HepG2 (cell line): Measurements from ENCODE around the gene CEBPG. TPM values are rescaled to one million over a fixed set of nuclear protein-coding genes. Genes with fewer than 3 reads are reported as not detected.

Experiments
- ATAC-seq: fragments of 200-7000 bp; cut with Tn5 transposase; 3 replicates; pipeline ENCODE4 v1.9.1; 2020; ENCODE audit warnings: mild to moderate bottlenecking, moderate library complexity
- BruUV-seq: library from RNA; stranded (reverse); fragments of 400-500 nt; replicated peaks from 2 replicates; lab custom pipeline; 2021; lab: Mats Ljungman, UMichigan
- CTCF ChIA-PET: fragments of 300-600 bp; formaldehyde crosslinking; extraction: SDS; loops from one replicate; lab custom pipeline; 2021; ENCODE audit warnings: low total read pairs, inconsistent platforms, low intra/inter-chr PET ratio; lab: Yijun Ruan, JAX
- POLR2A ChIA-PET: fragments of 350-600 bp; sonication (Branson Sonifier 250); formaldehyde crosslinking; loops from one replicate; lab custom pipeline; 2020; ENCODE audit warnings: antibody characterized with exemption, inconsistent platforms; lab: Yijun Ruan, JAX
- DNase-seq: peaks from one replicate; pipeline ENCODE4 v3.0.0-alpha.2; 2015; ENCODE audit warnings: low spot score
- FAIRE-seq: peaks from 3 replicates; lab custom pipeline; 2011; peaks lifted over from hg19 to GRCh38; lab: Jason Lieb, UNC
- H2AFZ ChIP-seq: one replicate; pipeline ENCODE4 v1.6.1; 2011; ENCODE audit warnings: low read length, inconsistent platforms
- H3K27ac ChIP-seq: fragments of 300-600 bp; 3 replicates; pipeline ENCODE4 v1.8.0; 2011; ENCODE audit warnings: mixed run types, mild to moderate bottlenecking, mixed read lengths, low read length, inconsistent platforms; ENCODE audit not compliant: insufficient read depth; ENCODE audit errors: extremely low read length
- H3K27me3 ChIP-seq, 2 experiments: fragments of 200-600 bp in 1 of 2; 2 replicates in 1 of 2; 3 replicates in 1 of 2; pipeline versions ENCODE4 v1.6.0 to v1.8.0; 2011; ENCODE audit warnings: low read length in 2 of 2, mild to moderate bottlenecking in 2 of 2, moderate library complexity in 2 of 2, inconsistent platforms in 1 of 2; ENCODE audit not compliant: insufficient read depth in 2 of 2, control insufficient read depth in 1 of 2
- H3K36me3 ChIP-seq, 2 experiments: fragments of 200-600 bp in 1 of 2; replicated peaks in 1 of 2; 2 replicates in 1 of 2; 3 replicates in 1 of 2; pipeline versions ENCODE4 v1.5.1 to v1.8.0; 2011; ENCODE audit warnings: low read length in 2 of 2, inconsistent platforms in 1 of 2; ENCODE audit not compliant: insufficient read depth in 2 of 2, control insufficient read depth in 1 of 2
- H3K4me1 ChIP-seq: 2 replicates; pipeline ENCODE4 v1.5.1; 2012; ENCODE audit warnings: low read length, inconsistent platforms; ENCODE audit not compliant: insufficient read depth
- H3K4me2 ChIP-seq: 2 replicates; pipeline ENCODE4 v1.6.0; 2011; ENCODE audit warnings: low read depth, low read length, inconsistent platforms
- H3K4me3 ChIP-seq, 3 experiments: fragments of 200-600 bp in 1 of 3; sonication (generic), shearing (Covaris generic) in 1 of 3; replicated peaks in 1 of 3; 2 replicates each; pipeline ENCODE4 v1.5.1; 2011 to 2016; ENCODE audit warnings: low read length in 3 of 3, inconsistent platforms in 2 of 3, low read depth in 2 of 3, mild to moderate bottlenecking in 2 of 3, control low read depth in 1 of 3, mixed read lengths in 1 of 3; ENCODE audit not compliant: insufficient read depth in 1 of 3
- H3K79me2 ChIP-seq: one replicate; pipeline ENCODE4 v1.6.1; 2011; ENCODE audit warnings: low read length, inconsistent platforms; ENCODE audit not compliant: insufficient read depth
- H3K9ac ChIP-seq: 2 replicates; pipeline ENCODE4 v1.6.0; 2011; ENCODE audit warnings: mild to moderate bottlenecking, low read depth, low read length, inconsistent platforms; ENCODE audit not compliant: insufficient read depth
- H3K9me3 ChIP-seq: 2 replicates; pipeline ENCODE4 v1.5.1; 2012; ENCODE audit warnings: mild to moderate bottlenecking, low read length
- H4K20me1 ChIP-seq: 2 replicates; pipeline ENCODE4 v1.6.0; 2011; ENCODE audit warnings: inconsistent platforms, mild to moderate bottlenecking, low read length, moderate library complexity; ENCODE audit not compliant: insufficient read depth
- AGO2 ChIP-seq: fragments of 200-400 bp; formaldehyde crosslinking; optimal IDR thresholded peaks from 2 replicates; pipeline ENCODE3; 2017; ENCODE audit warnings: mild to moderate bottlenecking, low read depth, low read length, moderate library complexity
- FOXK2 ChIP-seq: fragments of 450-650 bp; IDR thresholded peaks from 2 replicates; pipeline ENCODE4 v1.6.1; 2016
- GMEB1 ChIP-seq: sonication (generic); formaldehyde crosslinking; IDR thresholded peaks from 2 replicates; pipeline ENCODE4 v1.5.1; 2020; ENCODE audit warnings: missing genetic modification reagents, mild to moderate bottlenecking, borderline replicate concordance
- KAT2B ChIP-seq: fragments of 150-350 bp; IDR thresholded peaks from 2 replicates; pipeline ENCODE4 v1.6.1; 2014; ENCODE audit warnings: low read depth, low read length, borderline replicate concordance
- MLX ChIP-seq: IDR thresholded peaks from 2 replicates; pipeline ENCODE4 v1.6.1; 2016
- NFKBIZ ChIP-seq: IDR thresholded peaks from 2 replicates; pipeline ENCODE4 v1.6.1; 2018; ENCODE audit warnings: missing genetic modification reagents, missing compliant biosample characterization
- NR2C2 ChIP-seq: sonication (generic); formaldehyde crosslinking; IDR thresholded peaks from 2 replicates; pipeline ENCODE4 v1.4.0; 2020; ENCODE audit warnings: missing genetic modification reagents, mild to moderate bottlenecking, moderate library complexity, borderline replicate concordance
- RXRA ChIP-seq: sonication (generic); formaldehyde crosslinking; IDR thresholded peaks from 2 replicates; pipeline ENCODE4 v1.5.1; 2020; ENCODE audit warnings: missing genetic modification reagents
- SP4 ChIP-seq: sonication (generic); formaldehyde crosslinking; IDR thresholded peaks from 2 replicates; pipeline ENCODE4 v1.8.1; 2023; ENCODE audit warnings: mild to moderate bottlenecking, missing genetic modification reagents
- SRF ChIP-seq: IDR thresholded peaks from 2 replicates; pipeline ENCODE4 v1.6.1; 2011; ENCODE audit warnings: mild to moderate bottlenecking, low read depth, low read length, moderate library complexity
- SRY ChIP-seq: sonication (generic); formaldehyde crosslinking; IDR thresholded peaks from 2 replicates; pipeline ENCODE4 v1.8.0; 2022; ENCODE audit warnings: mild to moderate bottlenecking, missing genetic modification reagents
- ZNF251 ChIP-seq: sonication (generic); formaldehyde crosslinking; IDR thresholded peaks from 2 replicates; pipeline ENCODE4 v1.9.0; 2021; ENCODE audit warnings: mild to moderate bottlenecking, missing genetic modification reagents
- ZNF446 ChIP-seq: sonication (generic); formaldehyde crosslinking; IDR thresholded peaks from 2 replicates; pipeline ENCODE4 v1.5.0; 2020; ENCODE audit warnings: mild to moderate bottlenecking, missing genetic modification reagents
- ZNF747 ChIP-seq: sonication (generic); formaldehyde crosslinking; IDR thresholded peaks from 2 replicates; pipeline ENCODE4 v1.8.1; 2023; ENCODE audit warnings: missing genetic modification reagents, mild to moderate bottlenecking, borderline replicate concordance
- WGBS: methylation state at CpG from one replicate; pipeline ENCODE4 v1.1.6; 2017; ENCODE audit warnings: low lambda C conversion rate; 5-methylcytosine and 5-hydroxymethylcytosine counted together
- in situ Hi-C: cut with HindIII; loops from 2 replicates; pipeline ENCODE4 v1.10.0; 2017; ENCODE audit warnings: low pct_unique_long_range_greater_than_20kb; ENCODE audit not compliant: extremely low pct_ligation_motif_present
- intact Hi-C: fragments of 100-400 bp; cut with micrococcal nuclease; formaldehyde crosslinking; loops from one replicate; pipeline ENCODE4 v1.10.0; 2022; ENCODE audit not compliant: unreplicated experiment
- polyA plus RNA-seq, 8 experiments: library from polyadenylated mRNA; depleted of rRNA in 3 of 8; stranded (reverse) in 7 of 8; unstranded in 1 of 8; fragments of >200 nt; fragmentation: Illumina TruSeq in 4 of 8; extraction: Trizol in 4 of 8; gene quantifications; 2 replicates each; pipeline versions ENCODE4 v1.2.1 to v1.2.3, GENCODE V29; 2011 to 2016; ENCODE audit warnings: low read depth in 4 of 8, missing spikeins in 1 of 8, mixed read lengths in 1 of 8; ENCODE audit not compliant: insufficient read depth in 1 of 8
- total RNA-seq, 5 experiments: library from RNA; depleted of rRNA; stranded (reverse); fragments of >200 nt; fragmentation: Illumina TruSeq; extraction: Trizol; gene quantifications; 2 replicates each; pipeline ENCODE4 v1.2.3, GENCODE V29; 2016; ENCODE audit warnings: low read depth in 1 of 5
- TF ChIP-seq, protein P1 (sequence below), 2 experiments: sonication (generic) in 1 of 2; formaldehyde crosslinking in 1 of 2; IDR thresholded peaks; 2 replicates each; pipeline versions ENCODE4 v1.4.0 to v1.6.1; 2018 to 2020; ENCODE audit warnings: missing genetic modification reagents in 2 of 2, borderline replicate concordance in 1 of 2, low read depth in 1 of 2, mild to moderate bottlenecking in 1 of 2, missing biosample characterization in 1 of 2

CEBPG gene
- total and polyA plus RNA-seq, 2 of the 13 experiments (the other 11 are each of a cell fraction or from before 2014, with no cell fraction given) = 25.7 to 34.3 TPM

DNA sequence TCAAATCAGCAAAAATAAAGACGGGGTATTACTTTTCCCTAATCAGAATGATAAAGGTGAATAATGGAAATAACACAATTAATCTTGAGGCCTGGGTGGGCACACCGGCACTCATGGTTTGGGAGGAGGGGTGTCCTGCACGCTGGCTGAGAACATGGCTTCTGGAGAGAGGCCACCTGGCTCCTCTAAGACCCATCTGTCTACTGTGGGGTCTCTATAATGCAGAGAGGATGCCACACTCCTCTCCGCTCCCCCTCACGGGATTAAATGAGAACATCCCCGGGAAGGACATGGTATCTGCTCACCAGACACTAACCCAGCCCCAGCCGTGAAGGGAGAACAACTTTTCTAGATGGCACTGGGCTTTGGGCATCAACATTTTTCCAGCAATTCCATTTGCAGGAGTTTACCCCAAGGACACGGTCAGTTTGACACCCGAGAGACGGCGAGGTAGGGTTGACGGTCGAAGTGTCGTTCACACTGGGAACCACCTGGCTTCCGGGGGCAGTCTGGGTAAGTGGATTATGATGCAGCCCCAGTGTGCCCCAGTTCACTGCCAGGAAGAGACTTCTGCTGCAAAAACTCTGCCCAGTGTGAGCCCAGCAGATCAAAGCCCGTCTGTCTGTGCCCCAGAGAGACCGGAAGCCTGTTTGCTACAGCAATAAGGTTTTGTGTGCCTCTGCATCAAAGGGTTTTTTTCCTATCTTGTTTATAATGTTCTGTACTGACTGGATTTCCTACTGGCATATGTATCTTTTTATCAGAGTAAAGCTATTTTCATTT is 56.6 kb downstream of the CEBPG start:
- intact Hi-C loops = loop anchor here (1.0 to 2.0 kb wide), 2 partner anchors 275 to 341 kb away; no protein-coding TSS in a partner anchor
- H3K36me3 ChIP-seq = 0 out of 5 replicates have a peak, but pooled peaks cover 0 to 3% of the 10 kb centered on the region in 2 experiments
- TF ChIP-seq, protein P1, sequence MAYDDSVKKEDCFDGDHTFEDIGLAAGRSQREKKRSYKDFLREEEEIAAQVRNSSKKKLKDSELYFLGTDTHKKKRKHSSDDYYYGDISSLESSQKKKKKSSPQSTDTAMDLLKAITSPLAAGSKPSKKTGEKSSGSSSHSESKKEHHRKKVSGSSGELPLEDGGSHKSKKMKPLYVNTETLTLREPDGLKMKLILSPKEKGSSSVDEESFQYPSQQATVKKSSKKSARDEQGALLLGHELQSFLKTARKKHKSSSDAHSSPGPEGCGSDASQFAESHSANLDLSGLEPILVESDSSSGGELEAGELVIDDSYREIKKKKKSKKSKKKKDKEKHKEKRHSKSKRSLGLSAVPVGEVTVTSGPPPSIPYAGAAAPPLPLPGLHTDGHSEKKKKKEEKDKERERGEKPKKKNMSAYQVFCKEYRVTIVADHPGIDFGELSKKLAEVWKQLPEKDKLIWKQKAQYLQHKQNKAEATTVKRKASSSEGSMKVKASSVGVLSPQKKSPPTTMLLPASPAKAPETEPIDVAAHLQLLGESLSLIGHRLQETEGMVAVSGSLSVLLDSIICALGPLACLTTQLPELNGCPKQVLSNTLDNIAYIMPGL (CRISPR knock-in tag; IDR thresholded peaks at IDR 0.05; ENCODE audit: borderline replicate concordance in 1 of 2, low read depth in 1 of 2) = no peak
- TF ChIP-seq KAT2B (no peak), MLX (CRISPR knock-in tag) (no peak), AGO2 (no peak), FOXK2 (no peak), SRF (no peak), SRY (CRISPR knock-in tag) (no peak), GMEB1 (CRISPR knock-in tag) (no peak), ZNF747 (no peak), NFKBIZ (CRISPR knock-in tag) (no peak), NR2C2 (CRISPR knock-in tag) (no peak), ZNF446 (no peak), SP4 (CRISPR knock-in tag) (no peak), RXRA (CRISPR knock-in tag) (no peak), ZNF251 (no peak)
- no peak overlapping the region for H3K27ac ChIP-seq
- H3K4me2 ChIP-seq = no peak overlapping the region
- ATAC-seq (no peak), DNase-seq (no peak), FAIRE-seq (no peak)
- in situ Hi-C loops = loop anchor here (5.0 kb wide), 1 partner anchor 342 kb away; no protein-coding TSS in a partner anchor
- H3K9me3 ChIP-seq = no peaks in the 10 kb centered on the region
- H3K27me3 ChIP-seq = no peaks in the 10 kb centered on the region
- H2AFZ ChIP-seq = no peak overlapping the region
- no TSS peak for BruUV-seq
- ChIA-PET POLR2A (interaction anchor here (1.0 kb wide), 1 partner anchor 92 kb away, joined by 4 read pairs; the partner anchor contains the start of gene PEPD), CTCF (interaction anchor here (1.1 to 2.7 kb wide), 2 partner anchors 275 to 341 kb away, joined by 3 to 21 read pairs; no protein-coding TSS in a partner anchor)
- no peaks in the 10 kb centered on the region for H4K20me1 ChIP-seq
- WGBS = 89% methylated on average over 17 of the region's 17 CpGs
- H3K79me2 ChIP-seq = no peaks in the 10 kb centered on the region
- no peak overlapping the region for H3K4me3 ChIP-seq
- no peak overlapping the region for H3K9ac ChIP-seq
- H3K4me1 ChIP-seq = no peaks in the 10 kb centered on the region
